Measurements from ENCODE around the gene COL27A1. TPM values are rescaled to one million over a fixed set of nuclear protein-coding genes. Genes with fewer than 3 reads are reported as not detected.

COL27A1 gene
- total and polyA plus RNA-seq, 8 donors, result 9.7 to 109 (median 19.6) TPM

- FAIRE-seq, result no peak
- peak in 1 of 6 donors; percentile 54 for DNase-seq
- no peak overlapping the region for H3K27ac ChIP-seq
These were observed 109.6 kb downstream of the COL27A1 start for GRCh38 chr9:114264806-114265550.

GRCh38 chr9:114266969-114267368 is 111.6 kb downstream of the COL27A1 start:
- H3K36me3 ChIP-seq, result no peaks in the 10 kb centered on the region
- DNase-seq, result no peak
- no peaks in the 10 kb centered on the region for H3K4me1 ChIP-seq
- no peak overlapping the region for H3K4me3 ChIP-seq
- no peaks in the 10 kb centered on the region for H3K9me3 ChIP-seq
- intact Hi-C loops (cut with DNase I), result no loop called here
- H3K27me3 ChIP-seq, result no peaks in the 10 kb centered on the region
- no peak for FAIRE-seq
- peak in 2 of 4 donors; percentile 6 to 34 for ATAC-seq
- WGBS, 2 donors, result 89 to 91% methylated on average over 6 of the region's 6 CpGs
- no peak for TF ChIP-seq CTCF (IDR thresholded peaks at IDR 0.05)
- no peak overlapping the region for H3K27ac ChIP-seq

More at GRCh38 chr9:114264806-114265550, 109.6 kb downstream of the COL27A1 start:
- H3K4me1 ChIP-seq, result no peaks in the 10 kb centered on the region
- intact Hi-C loops (cut with DNase I), result no loop called here
- no peak for ATAC-seq
- H3K36me3 ChIP-seq, result no peaks in the 10 kb centered on the region
- WGBS, 2 donors, result 91 to 94% methylated on average over 15 of the region's 15 CpGs
- H3K4me3 ChIP-seq, result no peak overlapping the region
- TF ChIP-seq CTCF (IDR thresholded peaks at IDR 0.05), result no peak
- no peaks in the 10 kb centered on the region for H3K27me3 ChIP-seq
- H3K9me3 ChIP-seq, result no peaks in the 10 kb centered on the region

- no peaks in the 10 kb centered on the region for H3K36me3 ChIP-seq
- H3K4me3 ChIP-seq, result no peak overlapping the region
- no peaks in the 10 kb centered on the region for H3K4me1 ChIP-seq
- DNase-seq (no peak), ATAC-seq (no peak), FAIRE-seq (no peak)
- no peak overlapping the region for H3K27ac ChIP-seq
- H3K9me3 ChIP-seq, result no peaks in the 10 kb centered on the region
- intact Hi-C loops (cut with DNase I), result no loop called here
- WGBS, 2 donors, result 81% methylated on average over 9 of the region's 9 CpGs
- no peak for TF ChIP-seq CTCF (IDR thresholded peaks at IDR 0.05)
- no peaks in the 10 kb centered on the region for H3K27me3 ChIP-seq
These were observed 113.7 kb downstream of the COL27A1 start for GRCh38 chr9:114269023-114269422.

GRCh38 chr9:114270120-114270975 is 115.0 kb downstream of the COL27A1 start:
- Histone ChIP-seq H3K36me3 (no peaks in the 10 kb centered on the region), H3K9me3 (no peaks in the 10 kb centered on the region), H3K4me3 (no peak overlapping the region), H3K27ac (no peak overlapping the region), H3K4me1 (no peaks in the 10 kb centered on the region), H3K27me3 (no peaks in the 10 kb centered on the region)
- ATAC-seq (no peak), FAIRE-seq (no peak), DNase-seq (peak in 1 of 6 donors; percentile 42)
- intact Hi-C loops (cut with DNase I), result no loop called here
- no peak for TF ChIP-seq CTCF (IDR thresholded peaks at IDR 0.05)
- 71 to 82% methylated on average over 8 of the region's 8 CpGs for WGBS, 2 donors
